NCI-H2081 (cell line): ENCODE measurements around the gene DBX2.
A peak's percentile ranks its signal among the peaks of the same experiment; 100 is the strongest.
"Not testable (repeated sequence)": the region's sequence is repeated elsewhere in the genome, so short reads cannot be mapped to it uniquely, and the experiment has no call there.

Experiments used
- DNase-seq, 2 experiments: peaks; one replicate each; lab custom pipeline; 2025; lab: John Stamatoyannopoulos, UW

DBX2 gene

GRCh38 chr12:45010059-45010458 is 40.8 kb downstream of the DBX2 start:
- DNase-seq = no peak

DNA sequence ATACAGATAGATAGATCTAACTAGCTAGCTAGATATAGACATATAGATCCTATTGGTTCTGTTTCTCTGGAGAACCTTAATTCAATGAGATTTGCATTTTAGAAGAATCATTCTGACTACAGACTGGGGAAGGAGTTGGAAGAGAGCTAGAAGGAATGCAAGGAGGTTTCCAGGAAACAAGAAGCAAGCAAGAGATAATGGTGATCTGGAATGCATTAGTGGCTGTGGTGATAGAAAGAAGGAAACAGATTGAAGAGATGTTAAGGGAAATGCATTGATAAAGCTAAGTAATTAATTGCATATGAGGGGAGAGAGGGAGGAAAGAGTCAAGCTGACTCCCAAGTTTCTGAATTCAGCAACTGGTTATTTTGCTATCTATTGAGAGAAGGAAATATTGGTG is 42.7 kb downstream of the DBX2 start:
- no peak for DNase-seq

DNA sequence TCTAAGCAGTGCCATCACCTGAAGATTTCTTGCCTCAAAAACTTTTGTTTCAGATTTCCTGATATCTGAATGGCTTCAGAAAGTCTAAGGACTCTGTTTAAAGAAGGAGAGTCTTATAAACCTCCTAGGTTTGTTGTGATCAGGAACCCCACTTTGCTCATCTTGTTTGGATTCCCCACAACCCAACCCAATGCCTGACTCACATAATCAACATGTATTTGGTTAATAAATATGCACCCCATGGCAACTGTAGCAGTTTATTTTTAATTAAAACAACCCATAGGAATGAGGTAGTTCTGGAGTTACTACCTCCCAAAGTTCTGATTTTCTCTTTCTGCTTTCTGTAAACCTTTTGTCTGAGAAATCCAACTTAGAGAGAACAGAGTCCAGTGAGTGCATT is 51.5 kb downstream of the DBX2 start:
- no peak for DNase-seq

GRCh38 chr12:44993161-44993560 is 57.7 kb downstream of the DBX2 start:
- no peak for DNase-seq

- not testable (repeated sequence) for DNase-seq
These were observed 66.0 kb downstream of the DBX2 start for GRCh38 chr12:44984863-44985262.

DNA sequence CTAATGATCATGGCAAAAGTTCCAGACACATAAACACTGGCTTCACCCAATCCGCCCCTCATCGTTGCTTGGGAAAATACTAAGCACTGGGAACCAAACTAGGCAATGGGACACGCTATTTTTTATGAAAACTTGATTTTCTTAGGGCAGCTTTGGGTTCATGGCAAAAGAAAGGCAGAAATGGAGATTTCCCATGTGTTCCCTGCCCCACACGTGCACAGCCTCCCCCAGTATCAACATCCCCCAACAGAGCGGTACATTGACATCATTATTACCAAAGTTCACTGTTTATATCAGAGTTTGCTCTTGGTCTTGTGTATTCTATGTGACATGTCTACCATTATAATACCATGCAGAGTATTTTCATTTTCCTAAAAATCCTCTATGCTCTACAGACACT is 71.0 kb downstream of the DBX2 start:
- no peak for DNase-seq

GRCh38 chr12:44976246-44976645 is 74.7 kb downstream of the DBX2 start:
- no peak for DNase-seq

DNA sequence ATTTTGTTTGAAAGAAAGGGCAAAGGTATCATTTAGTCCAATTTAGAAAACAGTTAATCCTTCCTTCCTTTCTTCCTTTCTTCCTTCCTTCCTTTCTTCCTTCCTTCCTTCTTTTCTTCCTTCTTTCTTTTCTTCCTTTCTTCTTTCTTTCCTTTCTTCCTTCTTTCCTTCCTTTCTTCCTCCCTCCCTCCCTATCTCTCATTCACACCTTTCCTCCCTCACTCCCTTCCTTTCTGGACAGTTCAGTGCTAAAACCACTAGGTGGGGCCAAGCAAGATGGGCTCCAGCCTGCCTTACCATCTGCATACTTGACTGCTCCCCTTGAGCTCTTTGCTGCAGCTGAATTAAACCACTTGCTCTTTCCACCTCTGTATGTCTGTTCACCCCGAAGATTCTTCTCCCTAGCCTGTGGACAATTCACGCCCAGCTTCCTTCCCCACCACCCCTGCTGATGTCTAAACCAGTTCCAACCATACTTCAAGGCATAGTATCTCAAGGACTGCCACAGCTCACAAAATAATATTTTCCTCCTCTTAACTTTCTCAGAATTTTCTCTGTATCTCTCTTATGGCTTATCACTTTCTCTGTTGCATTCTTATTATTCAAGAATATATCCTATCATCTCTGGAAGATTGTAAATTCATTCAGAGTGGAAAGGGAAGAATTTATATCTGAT is 78.0 kb downstream of the DBX2 start:
- DNase-seq = peak in 1 of 2 experiments; percentile 10

DNA sequence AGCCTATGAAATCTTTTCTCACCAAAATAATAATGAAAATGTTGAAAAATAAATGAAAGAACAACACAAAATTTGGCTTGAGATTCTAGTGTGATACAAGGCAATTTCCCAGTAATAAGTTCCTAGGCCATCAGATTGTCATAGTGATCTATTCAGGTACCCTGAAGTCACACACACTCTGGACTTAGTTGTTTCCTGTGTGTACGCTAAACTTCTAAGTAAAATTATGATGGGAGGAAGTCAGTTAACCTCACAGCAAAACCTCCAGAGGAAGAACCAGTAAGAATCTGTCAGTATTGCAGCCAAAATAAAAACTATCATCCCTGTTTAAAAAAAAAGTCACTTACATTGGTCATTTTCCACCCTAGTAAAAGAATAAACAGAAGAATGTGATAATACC is 81.9 kb downstream of the DBX2 start:
- no peak for DNase-seq
